Spleen (tissue), 11 donors: ENCODE data around the gene NPEPL1. TPM values are rescaled to one million over a fixed set of nuclear protein-coding genes. Genes with fewer than 3 reads are reported as not detected.

Source experiments
- DNase-seq: peaks from one replicate; pipeline ENCODE4 v3.0.0-alpha.2; 2020
- H3K27ac ChIP-seq, 8 donors: fragments of 200-600 bp; sonication (generic) in 7 of 8; 1 replicate in 4 of 8; 2 replicates in 4 of 8; pipeline versions ENCODE4 v1.5.0 to v1.8.0; 2016 to 2021; ENCODE audit warnings: inconsistent platforms in 4 of 8, mild to moderate bottlenecking in 4 of 8, moderate library complexity in 1 of 8
- H3K27me3 ChIP-seq, 7 donors: fragments of 200-600 bp; sonication (generic) in 6 of 7; replicated peaks in 1 of 7; 1 replicate in 4 of 7; 2 replicates in 3 of 7; pipeline versions ENCODE4 v1.5.0 to v1.8.0; 2016 to 2021; ENCODE audit warnings: inconsistent platforms in 3 of 7, mild to moderate bottlenecking in 1 of 7
- H3K36me3 ChIP-seq, 6 donors: fragments of 200-600 bp; sonication (generic) in 5 of 6; 1 replicate in 4 of 6; 2 replicates in 2 of 6; pipeline versions ENCODE4 v1.5.0 to v1.8.0; 2016 to 2021; ENCODE audit warnings: inconsistent platforms in 2 of 6
- H3K4me1 ChIP-seq, 6 donors: fragments of 200-600 bp; sonication (generic) in 5 of 6; 1 replicate in 3 of 6; 2 replicates in 3 of 6; pipeline versions ENCODE4 v1.5.0 to v1.8.0; 2016 to 2021; ENCODE audit warnings: inconsistent platforms in 3 of 6
- H3K4me3 ChIP-seq, 8 donors: fragments of 200-600 bp; sonication (generic) in 7 of 8; 1 replicate in 4 of 8; 2 replicates in 4 of 8; pipeline versions ENCODE4 v1.5.0 to v1.8.0; 2016 to 2021; ENCODE audit warnings: inconsistent platforms in 4 of 8, mild to moderate bottlenecking in 4 of 8, moderate library complexity in 2 of 8
- H3K9me3 ChIP-seq, 8 donors: fragments of 200-600 bp; sonication (generic) in 7 of 8; 1 replicate in 4 of 8; 2 replicates in 4 of 8; pipeline versions ENCODE4 v1.5.0 to v1.8.0; 2016 to 2021; ENCODE audit warnings: inconsistent platforms in 4 of 8
- POLR2A ChIP-seq, 3 donors: fragments of 450-650 bp; IDR thresholded peaks; one replicate each; pipeline ENCODE4 v1.5.1; 2017; ENCODE audit warnings: antibody characterized with exemption in 3 of 3, mild to moderate bottlenecking in 1 of 3
- POLR2AphosphoS5 ChIP-seq, 3 donors: sonication (generic); formaldehyde crosslinking; IDR thresholded peaks; one replicate each; pipeline ENCODE4 v1.5.1; 2017; ENCODE audit warnings: antibody characterized with exemption in 3 of 3
- WGBS, 5 donors: extraction: QIAGEN DNeasy Blood & Tissue Kit in 3 of 5; methylation state at CpG; one replicate each; pipeline versions ENCODE4 v1.1.5 to v1.1.7; 2013 to 2018; 5-methylcytosine and 5-hydroxymethylcytosine counted together
- intact Hi-C: fragments of 100-400 bp; cut with DNase I; formaldehyde crosslinking; loops from one replicate; pipeline ENCODE4 v1.15.0; 2023; ENCODE audit warnings: low total_unique reads
- polyA plus RNA-seq, 3 donors: library from polyadenylated mRNA; stranded (reverse); fragments of 200-250 nt; gene quantifications; one replicate each; pipeline ENCODE4 v1.2.1, GENCODE V29; 2013
- total RNA-seq, 7 donors: library from RNA; depleted of rRNA in 3 of 7; stranded (reverse); fragments of >200 nt in 3 of 7; fragmentation: NEBNext Ultra II Directional in 4 of 7; extraction: Animal tissue kit (Norgen Biotek cat#: 25700) in 4 of 7; gene quantifications; one replicate each; pipeline versions ENCODE4 v1.1.0 to v1.2.1, GENCODE V29; 2016 to 2021
- TF ChIP-seq, protein P1 (sequence below), 11 experiments: fragments of 200-600 bp in 7 of 11; fragments of 450-650 bp in 4 of 11; sonication (generic) in 4 of 11; IDR thresholded peaks in 8 of 11; conservative IDR thresholded peaks in 3 of 11; 1 replicate in 7 of 11; 2 replicates in 4 of 11; pipeline versions ENCODE4 v1.4.0 to v1.8.0; 2016 to 2021; ENCODE audit warnings: antibody characterized with exemption in 11 of 11, inconsistent platforms in 4 of 11, mild to moderate bottlenecking in 1 of 11
- donor health status: healthy with polysubstance abuse.
- donor health status: DM: no; HTN: no; CAD: no; lungs with moderate emphysema.
- donor health status: DM: no; HTN: no; CAD: no.
- donor health status: Bipolar disorder and iron deficiency.
- donor health status: healthy.
- donor health status: DM: no; HTN: no; CAD: no.
- donor health status: DM: yes; HTN: yes; CAD: no.

NPEPL1 gene
- total and polyA plus RNA-seq, 10 donors: 19.3 to 61.7 (median 56.2) TPM

DNA sequence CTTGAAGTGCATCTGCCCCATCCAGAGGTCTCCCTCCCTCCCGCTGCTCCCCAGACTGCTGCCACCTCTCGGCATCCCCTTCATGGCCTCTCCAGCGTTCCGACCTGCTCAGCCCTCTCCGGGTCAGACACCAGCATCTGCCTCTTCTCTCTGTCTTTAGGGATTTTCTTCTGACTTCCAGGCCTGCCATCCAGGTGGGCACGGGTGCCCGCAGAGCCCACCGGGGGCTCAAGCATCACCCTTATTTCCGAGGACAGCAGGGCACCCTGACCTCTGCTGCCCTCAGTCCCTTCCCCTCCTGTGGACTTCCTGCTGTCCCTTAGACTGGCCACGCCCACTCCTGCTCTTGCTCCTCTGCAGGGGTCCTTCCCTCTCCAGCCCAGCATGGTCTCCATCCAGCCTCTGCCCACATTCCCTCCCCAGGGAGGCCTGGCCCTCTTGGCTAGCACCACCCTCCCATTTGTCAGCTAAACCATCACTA is 3.3 kb downstream of the NPEPL1 start:
- Histone ChIP-seq H3K27me3 (no peaks in the 10 kb centered on the region), H3K36me3 (peaks cover 0 to 64% (median 46%) of the 10 kb centered on the region in 6 donors), H3K4me3 (no peak overlapping the region), H3K27ac (no peak overlapping the region), H3K9me3 (no peaks in the 10 kb centered on the region), H3K4me1 (peaks cover 7 to 33% (median 28%) of the 10 kb centered on the region in 6 donors)
- intact Hi-C loops: no loop called here
- peak; percentile 69 for DNase-seq
- 88 to 95% (median 89%) methylated on average over 10 of the region's 10 CpGs for WGBS, 5 donors
- TF ChIP-seq POLR2AphosphoS5 (IDR thresholded peaks at IDR 0.05) (no peak), POLR2A (IDR thresholded peaks at IDR 0.05) (no peak)
- TF ChIP-seq, protein P1, sequence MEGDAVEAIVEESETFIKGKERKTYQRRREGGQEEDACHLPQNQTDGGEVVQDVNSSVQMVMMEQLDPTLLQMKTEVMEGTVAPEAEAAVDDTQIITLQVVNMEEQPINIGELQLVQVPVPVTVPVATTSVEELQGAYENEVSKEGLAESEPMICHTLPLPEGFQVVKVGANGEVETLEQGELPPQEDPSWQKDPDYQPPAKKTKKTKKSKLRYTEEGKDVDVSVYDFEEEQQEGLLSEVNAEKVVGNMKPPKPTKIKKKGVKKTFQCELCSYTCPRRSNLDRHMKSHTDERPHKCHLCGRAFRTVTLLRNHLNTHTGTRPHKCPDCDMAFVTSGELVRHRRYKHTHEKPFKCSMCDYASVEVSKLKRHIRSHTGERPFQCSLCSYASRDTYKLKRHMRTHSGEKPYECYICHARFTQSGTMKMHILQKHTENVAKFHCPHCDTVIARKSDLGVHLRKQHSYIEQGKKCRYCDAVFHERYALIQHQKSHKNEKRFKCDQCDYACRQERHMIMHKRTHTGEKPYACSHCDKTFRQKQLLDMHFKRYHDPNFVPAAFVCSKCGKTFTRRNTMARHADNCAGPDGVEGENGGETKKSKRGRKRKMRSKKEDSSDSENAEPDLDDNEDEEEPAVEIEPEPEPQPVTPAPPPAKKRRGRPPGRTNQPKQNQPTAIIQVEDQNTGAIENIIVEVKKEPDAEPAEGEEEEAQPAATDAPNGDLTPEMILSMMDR (IDR thresholded peaks at IDR 0.05 in 8 of 11, conservative IDR thresholded peaks at IDR 0.05 in 3 of 11): no peak

DNA sequence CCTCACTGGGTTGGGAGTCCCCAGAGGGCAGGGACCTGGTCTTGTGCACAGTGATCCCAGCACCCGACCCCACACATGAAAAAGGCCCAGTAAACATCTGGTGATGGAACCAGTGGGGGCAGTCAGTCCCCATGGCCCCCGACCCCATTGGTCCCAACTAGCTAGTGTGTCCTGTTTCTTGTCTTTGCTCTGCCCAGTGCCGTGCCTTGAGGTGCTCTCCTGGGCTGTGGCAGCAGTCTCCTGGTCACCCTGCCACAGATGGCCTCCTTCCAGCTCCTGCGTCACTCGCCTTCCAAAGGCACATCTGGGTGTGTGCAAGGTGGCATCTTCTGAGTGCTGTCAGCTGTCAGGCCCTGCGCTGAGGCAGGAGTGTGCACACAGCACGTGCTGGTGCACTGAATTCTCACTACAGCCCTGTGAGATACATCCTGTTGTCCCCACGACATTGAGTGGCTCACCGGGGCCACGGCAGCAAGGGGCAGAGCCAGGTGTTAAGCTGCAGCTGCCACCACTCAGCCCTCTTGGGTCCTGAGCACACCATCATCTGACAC is 3.9 kb downstream of the NPEPL1 start:
- TF ChIP-seq, protein P1 (IDR thresholded peaks at IDR 0.05 in 8 of 11, conservative IDR thresholded peaks at IDR 0.05 in 3 of 11): no peak
- TF ChIP-seq POLR2AphosphoS5 (IDR thresholded peaks at IDR 0.05) (no peak), POLR2A (IDR thresholded peaks at IDR 0.05) (no peak)
- no peaks in the 10 kb centered on the region for H3K9me3 ChIP-seq
- no peaks in the 10 kb centered on the region for H3K27me3 ChIP-seq
- no peak overlapping the region for H3K4me3 ChIP-seq
- DNase-seq: peak; percentile 53
- H3K36me3 ChIP-seq: peaks cover 0 to 70% (median 48%) of the 10 kb centered on the region in 6 donors
- H3K27ac ChIP-seq: no peak overlapping the region
- H3K4me1 ChIP-seq: peaks cover 7 to 28% (median 26%) of the 10 kb centered on the region in 6 donors
- 82 to 96% (median 92%) methylated on average over 7 to 10 of the region's 10 CpGs for WGBS, 5 donors
- intact Hi-C loops: no loop called here

DNA sequence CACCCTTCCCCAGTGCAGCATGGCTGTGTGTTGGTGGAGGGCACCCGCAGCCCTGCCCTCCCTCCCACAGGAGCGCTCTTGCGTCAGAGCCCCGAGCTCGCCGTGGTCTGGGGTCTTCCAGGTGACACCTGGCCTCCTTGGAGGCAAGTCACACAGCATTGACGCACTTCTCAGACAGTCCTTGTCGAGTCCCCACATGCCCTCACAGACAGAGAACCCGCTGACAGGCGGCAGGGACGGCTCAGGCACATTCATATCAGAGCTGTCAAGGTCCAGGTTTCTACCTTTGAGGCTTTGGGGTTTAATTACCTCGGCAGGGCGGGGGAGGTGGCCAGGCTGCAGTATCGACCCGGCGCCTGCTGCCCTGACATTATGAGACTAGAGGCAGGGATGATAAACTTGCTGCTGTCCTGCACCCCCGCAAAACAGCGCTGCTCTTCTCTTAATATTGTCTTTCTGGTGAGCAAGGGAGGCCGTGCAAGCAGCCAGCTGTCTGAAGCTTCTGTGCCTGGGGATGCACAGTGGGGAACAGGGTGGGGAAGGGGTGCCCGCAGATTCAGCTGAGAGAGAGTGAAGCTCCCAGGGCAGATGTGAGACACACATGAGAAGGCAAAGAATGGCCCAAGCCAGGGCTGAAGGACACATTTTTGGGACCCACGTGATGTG is 4.7 kb downstream of the NPEPL1 start:
- Histone ChIP-seq H3K4me1 (peaks cover 7 to 21% (median 18%) of the 10 kb centered on the region in 6 donors), H3K9me3 (no peaks in the 10 kb centered on the region), H3K4me3 (no peak overlapping the region), H3K36me3 (peaks cover 0 to 78% (median 57%) of the 10 kb centered on the region in 6 donors), H3K27me3 (no peaks in the 10 kb centered on the region), H3K27ac (no peak overlapping the region)
- intact Hi-C loops: no loop called here
- TF ChIP-seq, protein P1 (IDR thresholded peaks at IDR 0.05 in 8 of 11, conservative IDR thresholded peaks at IDR 0.05 in 3 of 11): no peak
- TF ChIP-seq POLR2AphosphoS5 (IDR thresholded peaks at IDR 0.05) (peak in 1 of 3 donors; percentile 51), POLR2A (IDR thresholded peaks at IDR 0.05) (no peak)
- DNase-seq: peak; percentile 72
- 91 to 94% (median 92%) methylated on average over 20 to 21 of the region's 21 CpGs for WGBS, 5 donors
